MM.1S (cell line): ENCODE measurements around the gene TNFSF8.

Experiments used
- EZH2 ChIP-seq: fragments of 300-600 bp; sonication (generic); optimal IDR thresholded peaks from 2 replicates; pipeline ENCODE3; 2017; ENCODE audit warnings: low read depth, mild to moderate bottlenecking, antibody characterized with exemption, low read length, mixed read lengths
- EZH2phosphoT487 ChIP-seq: fragments of 300-600 bp; sonication (generic); IDR thresholded peaks from 2 replicates; pipeline ENCODE4 v1.6.1; 2018; ENCODE audit warnings: antibody characterized with exemption, low read length
- TF ChIP-seq, protein P1 (sequence below): fragments of 300-600 bp; sonication (generic); IDR thresholded peaks from 2 replicates; pipeline ENCODE4 v1.5.1; 2016; ENCODE audit warnings: antibody characterized with exemption, low read length, mixed read lengths

- TF ChIP-seq, protein P1, sequence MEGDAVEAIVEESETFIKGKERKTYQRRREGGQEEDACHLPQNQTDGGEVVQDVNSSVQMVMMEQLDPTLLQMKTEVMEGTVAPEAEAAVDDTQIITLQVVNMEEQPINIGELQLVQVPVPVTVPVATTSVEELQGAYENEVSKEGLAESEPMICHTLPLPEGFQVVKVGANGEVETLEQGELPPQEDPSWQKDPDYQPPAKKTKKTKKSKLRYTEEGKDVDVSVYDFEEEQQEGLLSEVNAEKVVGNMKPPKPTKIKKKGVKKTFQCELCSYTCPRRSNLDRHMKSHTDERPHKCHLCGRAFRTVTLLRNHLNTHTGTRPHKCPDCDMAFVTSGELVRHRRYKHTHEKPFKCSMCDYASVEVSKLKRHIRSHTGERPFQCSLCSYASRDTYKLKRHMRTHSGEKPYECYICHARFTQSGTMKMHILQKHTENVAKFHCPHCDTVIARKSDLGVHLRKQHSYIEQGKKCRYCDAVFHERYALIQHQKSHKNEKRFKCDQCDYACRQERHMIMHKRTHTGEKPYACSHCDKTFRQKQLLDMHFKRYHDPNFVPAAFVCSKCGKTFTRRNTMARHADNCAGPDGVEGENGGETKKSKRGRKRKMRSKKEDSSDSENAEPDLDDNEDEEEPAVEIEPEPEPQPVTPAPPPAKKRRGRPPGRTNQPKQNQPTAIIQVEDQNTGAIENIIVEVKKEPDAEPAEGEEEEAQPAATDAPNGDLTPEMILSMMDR = no peak
- TF ChIP-seq EZH2phosphoT487 (no peak), EZH2 (no peak)
Measured at GRCh38 chr9:114894206-114894605, 36.2 kb downstream of the TNFSF8 start.
